IMR-90 (cell line): ENCODE measurements around the gene TCF4. TPM values are rescaled to one million over a fixed set of nuclear protein-coding genes. Genes with fewer than 3 reads are reported as not detected.

Source experiments
- ATAC-seq: fragments of 200-7000 bp; cut with Tn5 transposase; 2 replicates; pipeline ENCODE4 v1.9.1; 2020; ENCODE audit warnings: low read depth, mild to moderate bottlenecking, moderate library complexity
- BruUV-seq: library from RNA; stranded (reverse); fragments of 400-500 nt; replicated peaks from 2 replicates; lab custom pipeline; 2021; lab: Mats Ljungman, UMichigan
- CTCF ChIA-PET: fragments of 300-600 bp; formaldehyde crosslinking; extraction: SDS; loops from one replicate; lab custom pipeline; 2021; ENCODE audit warnings: antibody characterized with exemption; lab: Yijun Ruan, JAX
- POLR2A ChIA-PET: fragments of 300-600 bp; sonication (Branson Sonifier 250); formaldehyde crosslinking; loops from one replicate; lab custom pipeline; 2022; ENCODE audit warnings: antibody characterized with exemption; ENCODE audit not compliant: unreplicated experiment; lab: Charles Lee
- DNase-seq: peaks from one replicate; pipeline ENCODE4 v3.0.0; 2013
- H2AFZ ChIP-seq: replicated peaks from 2 replicates; pipeline ENCODE3; 2013; ENCODE audit warnings: low read length, mild to moderate bottlenecking; ENCODE audit not compliant: poor library complexity
- H2AK5ac ChIP-seq: 2 replicates; pipeline ENCODE4 v1.6.1; 2013; ENCODE audit warnings: low read depth, low read length, inconsistent platforms
- H2AK9ac ChIP-seq: replicated peaks from 2 replicates; pipeline ENCODE3; 2013; ENCODE audit warnings: mild to moderate bottlenecking, low read depth, low read length, moderate library complexity; ENCODE audit not compliant: poor library complexity
- H2BK120ac ChIP-seq: 2 replicates; pipeline ENCODE4 v1.6.1; 2013; ENCODE audit warnings: low read depth, low read length, inconsistent platforms
- H2BK15ac ChIP-seq: 3 replicates; pipeline ENCODE4 v1.6.1; 2013; ENCODE audit warnings: low read depth, low read length, inconsistent platforms
- H2BK20ac ChIP-seq: 2 replicates; pipeline ENCODE4 v1.6.1; 2013; ENCODE audit warnings: low read depth, mild to moderate bottlenecking, inconsistent platforms, low read length, moderate library complexity
- H2BK5ac ChIP-seq: 2 replicates; pipeline ENCODE4 v1.6.1; 2013; ENCODE audit warnings: mild to moderate bottlenecking, low read depth, low read length, inconsistent platforms; ENCODE audit not compliant: poor library complexity, severe bottlenecking
- H3K14ac ChIP-seq: replicated peaks from 2 replicates; pipeline ENCODE4 v1.6.1; 2013; ENCODE audit warnings: low read depth, low read length, inconsistent platforms
- H3K18ac ChIP-seq: 2 replicates; pipeline ENCODE4 v1.6.1; 2013; ENCODE audit warnings: low read depth, low read length, control low read depth
- H3K23ac ChIP-seq: 2 replicates; pipeline ENCODE4 v1.6.1; 2013; ENCODE audit warnings: low read depth, low read length, inconsistent platforms
- H3K27ac ChIP-seq: 2 replicates; pipeline ENCODE4 v1.5.1; 2013; ENCODE audit warnings: mild to moderate bottlenecking, control low read depth, low read length; ENCODE audit not compliant: insufficient read depth
- H3K27me3 ChIP-seq: 2 replicates; pipeline ENCODE4 v1.6.1; 2013; ENCODE audit warnings: low read length; ENCODE audit not compliant: control insufficient read depth, insufficient read depth
- H3K36me3 ChIP-seq: 2 replicates; pipeline ENCODE4 v1.6.1; 2013; ENCODE audit warnings: low read length, mixed read lengths; ENCODE audit not compliant: control insufficient read depth, insufficient read depth
- H3K4ac ChIP-seq: 2 replicates; pipeline ENCODE4 v1.6.1; 2013; ENCODE audit warnings: low read depth, low read length, inconsistent platforms
- H3K4me1 ChIP-seq: 2 replicates; pipeline ENCODE4 v1.6.1; 2013; ENCODE audit warnings: low read length, mixed read lengths; ENCODE audit not compliant: control insufficient read depth, insufficient read depth
- H3K4me2 ChIP-seq: 2 replicates; pipeline ENCODE4 v1.6.1; 2013; ENCODE audit warnings: low read depth, mild to moderate bottlenecking, control low read depth, low read length, moderate library complexity
- H3K4me3 ChIP-seq: 2 replicates; pipeline ENCODE4 v1.5.1; 2013; ENCODE audit warnings: low read depth, mild to moderate bottlenecking, control low read depth, low read length, moderate library complexity; ENCODE audit not compliant: insufficient read depth
- H3K56ac ChIP-seq: 2 replicates; pipeline ENCODE4 v1.6.1; 2013; ENCODE audit warnings: low read length, inconsistent platforms; ENCODE audit not compliant: insufficient read depth; ENCODE audit errors: extremely low read depth
- H3K79me1 ChIP-seq, 2 experiments: 2 replicates each; pipeline ENCODE4 v1.6.1; 2013; ENCODE audit warnings: low read length in 2 of 2, inconsistent platforms in 1 of 2, low read depth in 1 of 2
- H3K9ac ChIP-seq: 2 replicates; pipeline ENCODE4 v1.6.1; 2013; ENCODE audit warnings: low read depth, low read length, control low read depth
- H3K9me1 ChIP-seq: 2 replicates; pipeline ENCODE4 v1.6.1; 2013; ENCODE audit warnings: low read length, inconsistent platforms; ENCODE audit not compliant: insufficient read depth
- H3K9me3 ChIP-seq: 2 replicates; pipeline ENCODE4 v1.6.1; 2013; ENCODE audit warnings: low read length; ENCODE audit not compliant: control insufficient read depth, insufficient read depth
- H4K20me1 ChIP-seq: 2 replicates; pipeline ENCODE4 v1.6.1; 2013; ENCODE audit warnings: low read length, inconsistent platforms; ENCODE audit not compliant: insufficient read depth
- H4K5ac ChIP-seq: 2 replicates; pipeline ENCODE4 v1.6.1; 2013; ENCODE audit warnings: mild to moderate bottlenecking, low read depth, low read length, control low read depth
- H4K8ac ChIP-seq, 2 experiments: 2 replicates each; pipeline ENCODE4 v1.6.1; 2013; ENCODE audit warnings: low read depth in 2 of 2, low read length in 2 of 2, control low read depth in 1 of 2, inconsistent platforms in 1 of 2
- H4K91ac ChIP-seq: 2 replicates; pipeline ENCODE4 v1.6.1; 2013; ENCODE audit warnings: low read depth, low read length, inconsistent platforms; ENCODE audit not compliant: insufficient read depth
- BHLHE40 ChIP-seq: fragments of 150-350 bp; IDR thresholded peaks from 2 replicates; pipeline ENCODE4 v1.6.1; 2016; ENCODE audit warnings: mild to moderate bottlenecking, low read depth, low read length
- CEBPB ChIP-seq: IDR thresholded peaks from 2 replicates; pipeline ENCODE4 v1.6.1; 2012; ENCODE audit warnings: low read depth, low read length, improper control_type of control experiment
- CHD1 ChIP-seq: IDR thresholded peaks from 2 replicates; pipeline ENCODE4 v1.6.1; 2012; ENCODE audit warnings: low read depth, low read length, improper control_type of control experiment
- FOS ChIP-seq: fragments of 150-350 bp; IDR thresholded peaks from 2 replicates; pipeline ENCODE4 v1.6.1; 2016; ENCODE audit warnings: low read depth, low read length
- MAFK ChIP-seq: IDR thresholded peaks from 2 replicates; pipeline ENCODE4 v1.6.1; 2012; ENCODE audit warnings: low read depth, low read length, improper control_type of control experiment
- MXI1 ChIP-seq: IDR thresholded peaks from 2 replicates; pipeline ENCODE4 v1.6.1; 2012; ENCODE audit warnings: low read depth, mild to moderate bottlenecking, low read length, moderate library complexity, borderline replicate concordance
- NFE2L2 ChIP-seq: fragments of 150-350 bp; IDR thresholded peaks from 2 replicates; pipeline ENCODE4 v1.6.1; 2016; ENCODE audit warnings: low read depth, mild to moderate bottlenecking, low read length
- RAD21 ChIP-seq: IDR thresholded peaks from 2 replicates; pipeline ENCODE4 v1.6.1; 2012; ENCODE audit warnings: low read length, improper control_type of control experiment
- SMC3 ChIP-seq: fragments of 150-350 bp; IDR thresholded peaks from 2 replicates; pipeline ENCODE4 v1.6.1; 2016; ENCODE audit warnings: low read depth, mild to moderate bottlenecking, antibody characterized with exemption, low read length, moderate library complexity
- WGBS, 2 experiments: methylation state at CpG; one replicate each; pipeline versions ENCODE4 v1.1.5 to v1.1.7; 2013; ENCODE audit warnings: missing lambda C conversion rate in 2 of 2; ENCODE audit not compliant: insufficient read length in 1 of 2; ENCODE audit errors: extremely low coverage in 2 of 2; 5-methylcytosine and 5-hydroxymethylcytosine counted together
- dilution Hi-C: fragments of 300-500 bp; cut with HindIII; formaldehyde crosslinking; loops from one replicate; pipeline ENCODE4 v1.14.3; 2018; ENCODE audit warnings: low sequenced_read_pairs; ENCODE audit not compliant: unreplicated experiment
- in situ Hi-C: fragments of 300-500 bp; cut with MboI; formaldehyde crosslinking; loops from 3 replicates; pipeline ENCODE4 v1.14.3; 2019; ENCODE audit warnings: low sequenced_read_pairs, inconsistent platforms, mixed read lengths
- intact Hi-C: fragments of 100-400 bp; cut with micrococcal nuclease; formaldehyde crosslinking; loops from 2 replicates; pipeline ENCODE4 v1.10.0; 2022
- polyA plus RNA-seq, 3 experiments: library from polyadenylated mRNA; depleted of rRNA; stranded (reverse); fragments of >200 nt; gene quantifications; 2 replicates each; pipeline ENCODE4 v1.2.3, GENCODE V29; 2012; ENCODE audit warnings: low replicate concordance in 1 of 3
- total RNA-seq: library from RNA; depleted of rRNA; stranded (reverse); fragments of >200 nt; gene quantifications from 2 replicates; pipeline ENCODE4 v1.2.3, GENCODE V29; 2012

Gene TCF4
- total and polyA plus RNA-seq, 2 of the 4 experiments (the other 2 are of a cell fraction): 30.0 to 87.1 TPM

- Histone ChIP-seq H2BK5ac (no peak overlapping the region), H3K56ac (no peak overlapping the region), H4K91ac (no peak overlapping the region), H3K36me3 (peaks cover 1% of the 10 kb centered on the region; the same call in 1 of the 2 replicates), H2AFZ (no peak overlapping the region), H3K27me3 (no peaks in the 10 kb centered on the region), H3K79me1 (no peaks in the 10 kb centered on the region), H2BK15ac (no peak overlapping the region), H4K5ac (no peak overlapping the region), H3K9me1 (no peaks in the 10 kb centered on the region), H3K4ac (no peak overlapping the region), H3K4me1 (peaks cover 4% of the 10 kb centered on the region; the same call in 1 of the 2 replicates), H3K9ac (no peak overlapping the region), H3K9me3 (no peaks in the 10 kb centered on the region), H3K14ac (no peak overlapping the region), H3K4me3 (no peak overlapping the region), H3K4me2 (no peak overlapping the region), H3K27ac (no peak overlapping the region), H2AK9ac (no peak overlapping the region), H4K8ac (no peak overlapping the region), H2BK20ac (no peak overlapping the region), H3K18ac (no peak overlapping the region), H2AK5ac (no peak overlapping the region), H4K20me1 (no peaks in the 10 kb centered on the region), H3K23ac (no peak overlapping the region), H2BK120ac (no peak overlapping the region)
- POLR2A ChIA-PET: no interaction called here
- intact Hi-C loops: no loop called here
- dilution Hi-C loops: no loop called here
- 43% methylated on average over 1 of the region's 1 CpG; no CpG with 5 or more reads in 1 of the 2 experiments for WGBS, 2 experiments
- TF ChIP-seq MXI1 (no peak), RAD21 (no peak), SMC3 (no peak), CEBPB (no peak), BHLHE40 (no peak), NFE2L2 (no peak), FOS (no peak), MAFK (no peak), CHD1 (no peak)
- in situ Hi-C loops: loop anchor here (10.0 to 25.0 kb wide), 3 partner anchors 56 to 783 kb away; no protein-coding TSS in a partner anchor
- DNase-seq (no peak), ATAC-seq (no peak)
- CTCF ChIA-PET: no interaction called here
- no TSS peak for BruUV-seq
Measured at GRCh38 chr18:55220523-55220922, 367.5 kb downstream of the TCF4 start.
